GM10847 (cell line): ENCODE data around the gene CARD10.

ENCODE experiments used
- POLR2A ChIP-seq: IDR thresholded peaks from 2 replicates; pipeline ENCODE4 v1.6.1; 2011; ENCODE audit not compliant: insufficient read length; ENCODE audit errors: extremely low read depth

CARD10 gene

GRCh38 chr22:37517826-37518450 is 1.3 kb downstream of the CARD10 start:
- TF ChIP-seq POLR2A: no peak

GRCh38 chr22:37516456-37516855 is 2.8 kb downstream of the CARD10 start:
- TF ChIP-seq POLR2A: no peak

- no peak for TF ChIP-seq POLR2A
Observed at GRCh38 chr22:37515901-37516300, 3.3 kb downstream of the CARD10 start.

- TF ChIP-seq POLR2A: no peak
Observed at GRCh38 chr22:37514526-37515051, 4.6 kb downstream of the CARD10 start.

GRCh38 chr22:37511395-37512104 is 7.7 kb downstream of the CARD10 start:
- no peak for TF ChIP-seq POLR2A

GRCh38 chr22:37510091-37510490 is 9.1 kb downstream of the CARD10 start:
- TF ChIP-seq POLR2A: no peak

- no peak for TF ChIP-seq POLR2A
Observed at GRCh38 chr22:37509059-37509860, 10.0 kb downstream of the CARD10 start.

- no peak for TF ChIP-seq POLR2A
Observed at GRCh38 chr22:37508431-37508992, 10.7 kb downstream of the CARD10 start.

GRCh38 chr22:37507731-37508130 is 11.5 kb downstream of the CARD10 start:
- TF ChIP-seq POLR2A: no peak

GRCh38 chr22:37505989-37506388 is 13.2 kb downstream of the CARD10 start:
- TF ChIP-seq POLR2A: no peak

- TF ChIP-seq POLR2A: no peak
Observed at GRCh38 chr22:37505565-37505964, 13.7 kb downstream of the CARD10 start.

- TF ChIP-seq POLR2A: no peak
Observed at GRCh38 chr22:37504964-37505363, 14.3 kb downstream of the CARD10 start.

- no peak for TF ChIP-seq POLR2A
Observed at GRCh38 chr22:37503850-37504249, 15.4 kb downstream of the CARD10 start.

GRCh38 chr22:37503183-37503683 is 16.0 kb downstream of the CARD10 start:
- TF ChIP-seq POLR2A: no peak
